ENCODE data around the gene MUC20. TPM values are rescaled to one million over a fixed set of nuclear protein-coding genes. Genes with fewer than 3 reads are reported as not detected.

The MUC20 gene
- total and polyA plus RNA-seq, 2 experiments from 2014 or later = 0.29 TPM; not detected in 1

GRCh38 chr3:195744437-195744836 lies 23.7 kb downstream of the MUC20 start (continued):
- TF ChIP-seq ETS1 (IDR thresholded peaks at IDR 0.05) (no peak), ZNF331 (CRISPR knock-in tag; IDR thresholded peaks at IDR 0.05; ENCODE audit: low read depth) (no peak), REST (IDR thresholded peaks at IDR 0.05; ENCODE audit: unreplicated experiment) (no peak), EZH2phosphoT487 (IDR thresholded peaks at IDR 0.05; ENCODE audit: unreplicated experiment) (no peak), NANOG (IDR thresholded peaks at IDR 0.05; ENCODE audit: borderline replicate concordance) (no peak), ZNF114 (CRISPR knock-in tag; IDR thresholded peaks at IDR 0.05) (no peak)

- Mint-ChIP-seq H3K9me3 (peaks cover 8% of the 10 kb centered on the region), H3K4me3 (no peak overlapping the region), H3K27ac (no peak overlapping the region), H3K4me1 (no peaks in the 10 kb centered on the region), H3K27me3 (ENCODE audit: insufficient read depth, low read depth, poor library complexity) (peaks cover 22% of the 10 kb centered on the region), H3K36me3 (ENCODE audit: low read depth) (peaks cover 3% of the 10 kb centered on the region; the same call in 2 of the 3 replicates)
- Histone ChIP-seq H3F3A (replicated peaks; ENCODE audit: low read depth) (no peaks in the 10 kb centered on the region), H3K36me3 (ENCODE audit: insufficient read depth) (no peaks in the 10 kb centered on the region), H2AFZ (no peak overlapping the region), H3K79me2 (replicated peaks; ENCODE audit: insufficient read depth) (no peaks in the 10 kb centered on the region), H3K4me3 (no peak overlapping the region), H3K4me1 (ENCODE audit: insufficient read depth) (no peaks in the 10 kb centered on the region), H3K9me2 (ENCODE audit: insufficient read depth) (no peaks in the 10 kb centered on the region), H3K27ac (ENCODE audit: low read depth) (no peak overlapping the region), H3K4me2 (no peak overlapping the region), H4K20me1 (replicated peaks; ENCODE audit: insufficient read depth) (no peaks in the 10 kb centered on the region), H3K27me3 (ENCODE audit: insufficient read depth) (peaks cover 13% of the 10 kb centered on the region)
- ATAC-seq (no peak), DNase-seq (ENCODE audit: low spot score) (no peak)
- no peak for TF ChIP-seq ZNF331 (CRISPR knock-in tag; IDR thresholded peaks at IDR 0.05; ENCODE audit: low read depth)
- TF ChIP-seq POLR2AphosphoS5 (IDR thresholded peaks at IDR 0.05; ENCODE audit: low read depth) = no peak
Measured at GRCh38 chr3:195746346-195746745, 25.6 kb downstream of the MUC20 start.

GRCh38 chr3:195746751-195747150 lies 26.0 kb downstream of the MUC20 start:
- ATAC-seq (no peak), DNase-seq (ENCODE audit: low spot score) (no peak)
- no peak overlapping the region for H3K4me2 ChIP-seq
- no peak overlapping the region for H3K4me3 ChIP-seq
- no peaks in the 10 kb centered on the region for H3K36me3 ChIP-seq (ENCODE audit: insufficient read depth)
- peaks cover 22% of the 10 kb centered on the region for H3K27me3 Mint-ChIP-seq (ENCODE audit: insufficient read depth, low read depth, poor library complexity)
- H3K4me3 Mint-ChIP-seq = no peak overlapping the region
- no peaks in the 10 kb centered on the region for H4K20me1 ChIP-seq (replicated peaks; ENCODE audit: insufficient read depth)
- H2AFZ ChIP-seq = no peak overlapping the region
- peaks cover 13% of the 10 kb centered on the region for H3K27me3 ChIP-seq (ENCODE audit: insufficient read depth)
- no peaks in the 10 kb centered on the region for H3K4me1 ChIP-seq (ENCODE audit: insufficient read depth)
- peaks cover 8% of the 10 kb centered on the region for H3K9me3 Mint-ChIP-seq
- H3K79me2 ChIP-seq (replicated peaks; ENCODE audit: insufficient read depth) = no peaks in the 10 kb centered on the region
- H3K36me3 Mint-ChIP-seq (ENCODE audit: low read depth) = peaks cover 3% of the 10 kb centered on the region; the same call in 2 of the 3 replicates
- no peaks in the 10 kb centered on the region for H3F3A ChIP-seq (replicated peaks; ENCODE audit: low read depth)
- H3K4me1 Mint-ChIP-seq = no peaks in the 10 kb centered on the region
- H3K27ac ChIP-seq (ENCODE audit: low read depth) = no peak overlapping the region
- no peaks in the 10 kb centered on the region for H3K9me2 ChIP-seq (ENCODE audit: insufficient read depth)
- H3K27ac Mint-ChIP-seq = no peak overlapping the region
- no peak for TF ChIP-seq STAT1 (IDR thresholded peaks at IDR 0.05; ENCODE audit: unreplicated experiment)
- no peak for TF ChIP-seq JUNB (IDR thresholded peaks at IDR 0.05; ENCODE audit: unreplicated experiment)
- no peak for TF ChIP-seq ZNF462 (CRISPR knock-in tag; IDR thresholded peaks at IDR 0.05)
- no peak for TF ChIP-seq NANOG (IDR thresholded peaks at IDR 0.05; ENCODE audit: borderline replicate concordance)
- TF ChIP-seq CREB1 (CRISPR knock-in tag; IDR thresholded peaks at IDR 0.05; ENCODE audit: low read depth) = no peak
